ENCODE data around the gene ZNF132.
A peak's percentile ranks its signal among the peaks of the same experiment; 100 is the strongest.
"Not testable (repeated sequence)": the region's sequence is repeated elsewhere in the genome, so short reads cannot be mapped to it uniquely, and the experiment has no call there.

The ZNF132 gene

DNA sequence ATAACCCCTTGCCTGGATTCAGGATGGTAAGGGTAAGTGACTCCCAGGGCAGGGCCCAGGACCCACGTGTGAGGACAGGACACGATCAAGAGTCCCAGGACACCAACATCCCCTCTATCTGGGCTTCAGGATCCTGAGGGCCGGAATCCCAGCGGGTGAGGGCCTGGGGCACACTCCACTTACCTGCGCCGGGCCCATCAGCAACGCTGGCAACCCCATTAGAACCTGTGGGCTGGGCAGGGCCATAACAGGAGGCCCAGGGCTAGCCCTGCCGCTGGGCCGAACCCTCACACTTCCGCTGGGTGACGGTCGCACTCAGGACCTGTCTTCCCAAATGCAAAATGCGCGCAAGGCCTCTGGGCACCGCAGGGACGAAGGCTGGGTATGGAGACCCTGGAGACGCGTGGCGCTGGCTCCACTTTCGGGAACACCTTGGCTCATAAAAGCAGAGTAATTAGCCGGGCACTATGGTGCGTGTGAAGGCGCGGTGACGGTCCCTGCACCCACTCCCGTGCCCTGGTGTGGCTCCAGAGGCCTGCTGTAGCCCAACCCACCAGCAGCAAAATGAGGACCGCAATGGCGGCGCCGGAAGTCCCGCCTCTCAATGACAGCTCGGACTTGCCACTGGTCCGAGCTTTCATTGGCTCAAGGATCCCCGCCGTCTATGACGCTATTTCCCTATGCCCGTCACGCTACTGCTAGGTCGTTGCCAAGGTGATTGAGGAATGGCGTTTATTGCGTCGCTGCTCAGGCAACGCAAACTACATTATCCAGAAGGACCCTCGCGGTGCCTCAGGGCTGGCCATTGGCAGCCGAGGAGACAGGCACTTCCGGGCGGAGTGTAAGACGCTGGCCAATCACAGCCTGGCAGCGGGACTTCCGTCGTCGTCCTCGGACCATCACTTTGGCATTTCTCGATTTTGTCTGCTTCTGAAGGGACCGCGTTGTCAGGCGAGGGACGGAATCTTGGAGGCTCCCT, at the start of gene ZNF132:
ZNF132 (minus strand) TSS at position 578 of the 979 bp plus-strand sequence; CDS start at position 246, 332 bp downstream.
- peak; percentile 84 for DNase-seq (ENCODE audit: low read depth)

- not testable (repeated sequence) for DNase-seq (ENCODE audit: low read depth)
These were observed 44.4 kb upstream of the ZNF132 start for GRCh38 chr19:58484349-58484748.

GRCh38 chr19:58483776-58484175, 43.8 kb upstream of the ZNF132 start:
- DNase-seq (ENCODE audit: low read depth), result no peak

DNA sequence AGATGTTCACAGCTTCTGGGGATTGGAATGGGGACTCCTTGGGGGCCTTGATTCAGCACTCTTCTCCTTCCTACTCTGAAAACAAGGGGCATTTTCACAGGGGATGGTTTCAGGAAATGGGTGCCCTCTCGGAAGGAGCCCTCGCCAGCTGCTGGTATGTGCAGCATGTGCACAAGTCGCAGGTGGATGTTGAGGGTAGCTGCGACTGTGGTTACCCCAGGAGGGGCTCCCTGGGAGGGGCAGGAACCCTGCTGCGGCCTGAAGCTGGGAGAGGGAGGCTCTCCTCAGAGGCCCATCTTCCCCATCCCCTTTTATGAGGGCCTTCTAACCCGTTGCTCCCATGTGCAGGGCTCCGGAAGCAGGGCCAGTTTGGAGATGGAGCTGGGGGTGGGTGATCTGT, 42.4 kb upstream of the ZNF132 start:
- no peak for DNase-seq (ENCODE audit: low read depth)

DNA sequence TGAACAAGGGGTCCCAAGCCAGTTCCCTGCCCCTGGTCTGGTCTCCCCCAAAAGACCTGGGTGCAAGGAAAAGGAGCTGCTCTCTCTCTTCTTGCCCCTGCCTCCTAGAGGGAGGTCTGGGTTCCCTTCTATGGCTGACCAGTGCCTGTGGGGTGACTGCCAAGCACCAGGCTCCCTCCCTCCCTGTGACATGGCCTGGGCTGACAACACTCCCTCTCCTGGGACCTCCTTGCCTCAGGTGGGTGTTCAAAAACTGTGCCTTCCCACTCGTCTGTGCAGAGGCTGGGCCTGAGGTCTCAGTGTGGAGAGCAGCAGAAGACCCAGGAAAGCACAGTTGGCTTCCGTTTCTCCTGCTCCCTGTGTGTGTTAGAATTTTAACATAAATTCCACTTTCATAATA, 40.9 kb upstream of the ZNF132 start:
- DNase-seq (ENCODE audit: low read depth), result no peak

- no peak for DNase-seq (ENCODE audit: low read depth)
These were observed 40.5 kb upstream of the ZNF132 start for GRCh38 chr19:58480481-58480830.

GRCh38 chr19:58479736-58480480, 40.0 kb upstream of the ZNF132 start:
- DNase-seq (ENCODE audit: low read depth), result no peak

DNA sequence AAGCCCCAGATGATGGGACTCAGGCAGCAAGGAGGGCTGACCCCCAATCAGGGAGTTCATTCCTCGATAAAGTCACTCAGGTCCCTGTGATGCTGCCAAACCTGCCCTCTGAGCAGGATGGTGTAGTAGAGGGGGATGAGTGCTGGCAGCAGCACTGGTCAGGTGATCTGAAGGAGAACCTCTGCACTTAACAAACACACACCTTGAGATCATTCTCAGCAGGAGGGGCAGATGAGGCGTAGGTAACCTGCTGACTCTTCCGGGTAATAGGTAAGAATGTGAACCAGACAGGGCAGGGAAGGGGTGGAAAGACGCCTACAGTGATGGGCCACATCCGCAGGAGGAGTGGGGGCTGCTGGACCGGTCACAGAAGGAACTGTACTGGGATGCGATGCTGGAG, 39.4 kb upstream of the ZNF132 start:
- no peak for DNase-seq (ENCODE audit: low read depth)

- no peak for DNase-seq (ENCODE audit: low read depth)
These were observed 37.9 kb upstream of the ZNF132 start for GRCh38 chr19:58477871-58478270.

DNA sequence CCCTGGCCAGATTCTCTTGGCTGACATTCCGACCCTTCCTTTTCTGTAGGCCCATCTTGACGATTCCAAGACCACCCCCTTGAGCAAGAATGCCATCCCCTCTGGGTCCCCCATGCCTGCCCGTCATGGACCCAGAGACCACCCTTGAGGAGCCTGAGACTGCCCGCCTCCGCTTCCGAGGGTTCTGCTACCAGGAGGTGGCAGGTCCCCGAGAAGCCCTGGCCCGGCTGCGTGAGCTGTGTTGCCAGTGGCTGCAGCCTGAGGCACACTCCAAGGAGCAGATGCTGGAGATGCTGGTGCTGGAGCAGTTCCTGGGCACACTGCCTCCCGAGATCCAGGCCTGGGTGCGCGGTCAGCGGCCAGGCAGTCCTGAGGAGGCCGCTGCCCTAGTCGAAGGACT, 37.2 kb upstream of the ZNF132 start:
- DNase-seq (ENCODE audit: low read depth), result no peak

DNA sequence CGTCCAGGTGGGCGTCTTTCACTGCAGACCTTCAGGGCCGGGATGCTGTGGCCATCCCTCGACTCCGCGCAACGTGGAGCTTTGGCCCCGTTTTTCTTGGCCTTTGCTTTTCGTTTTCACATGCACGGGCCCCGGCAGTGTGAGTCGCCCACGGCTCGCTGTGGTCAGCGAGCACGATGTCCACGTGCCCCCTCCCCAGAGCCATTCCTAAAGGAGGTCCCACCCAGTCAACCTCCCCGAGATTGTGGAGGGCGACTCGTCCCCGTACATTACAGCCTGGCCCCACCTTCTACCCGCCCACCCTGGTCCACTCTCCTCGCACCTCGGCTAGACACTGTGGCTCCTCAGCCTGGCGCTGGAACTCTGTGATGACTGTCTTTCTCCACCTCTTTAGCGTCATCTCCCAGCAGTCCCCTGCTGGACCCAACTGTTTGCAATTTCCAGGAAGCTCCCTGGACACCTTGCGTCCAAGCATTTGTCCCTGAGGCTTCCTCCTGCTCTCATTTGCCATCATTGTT, 36.6 kb upstream of the ZNF132 start:
- DNase-seq (ENCODE audit: low read depth), result no peak

GRCh38 chr19:58475714-58476497, 36.0 kb upstream of the ZNF132 start, which contains the start of gene ZNF446:
Gene ZNF446 (plus strand): TSS chr19:58476352. CDS start chr19:58477219, 867 bp downstream.
- DNase-seq (ENCODE audit: low read depth), result peak; percentile 89

DNA sequence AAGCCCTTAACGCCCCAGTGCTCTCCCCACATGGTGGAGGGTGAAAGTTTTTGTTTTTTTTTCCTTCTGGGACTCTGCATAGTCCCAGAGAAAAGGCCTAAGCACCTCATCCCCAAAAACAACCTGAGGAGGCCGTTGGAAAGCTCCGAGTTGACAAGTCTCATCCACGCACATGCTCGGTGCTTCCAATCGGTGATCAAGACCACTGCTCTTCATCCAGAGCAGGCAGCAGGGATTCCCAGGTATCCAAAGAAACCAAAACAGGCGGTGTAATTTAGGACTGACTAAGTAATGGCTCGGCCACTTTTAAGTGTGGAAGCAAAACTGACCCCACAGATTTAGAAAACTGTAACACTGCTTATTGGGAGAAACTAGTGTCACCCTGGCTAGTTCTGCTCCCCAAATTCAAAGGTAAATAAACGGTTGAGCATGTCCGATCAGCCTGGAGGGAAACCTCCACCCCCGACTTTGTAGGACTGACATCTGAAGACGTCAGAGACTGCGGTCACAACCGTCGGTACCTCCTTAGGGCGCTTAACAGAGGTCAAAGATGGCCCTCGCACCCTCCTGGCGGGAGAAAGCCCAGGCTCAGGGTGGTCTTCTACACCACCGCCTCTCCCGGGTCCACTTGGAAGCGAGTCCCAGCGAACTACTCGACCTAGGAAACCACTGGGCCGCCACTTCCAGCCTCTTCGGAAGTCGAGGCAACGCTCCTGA, 35.2 kb upstream of the ZNF132 start:
- no peak for DNase-seq (ENCODE audit: low read depth)

DNA sequence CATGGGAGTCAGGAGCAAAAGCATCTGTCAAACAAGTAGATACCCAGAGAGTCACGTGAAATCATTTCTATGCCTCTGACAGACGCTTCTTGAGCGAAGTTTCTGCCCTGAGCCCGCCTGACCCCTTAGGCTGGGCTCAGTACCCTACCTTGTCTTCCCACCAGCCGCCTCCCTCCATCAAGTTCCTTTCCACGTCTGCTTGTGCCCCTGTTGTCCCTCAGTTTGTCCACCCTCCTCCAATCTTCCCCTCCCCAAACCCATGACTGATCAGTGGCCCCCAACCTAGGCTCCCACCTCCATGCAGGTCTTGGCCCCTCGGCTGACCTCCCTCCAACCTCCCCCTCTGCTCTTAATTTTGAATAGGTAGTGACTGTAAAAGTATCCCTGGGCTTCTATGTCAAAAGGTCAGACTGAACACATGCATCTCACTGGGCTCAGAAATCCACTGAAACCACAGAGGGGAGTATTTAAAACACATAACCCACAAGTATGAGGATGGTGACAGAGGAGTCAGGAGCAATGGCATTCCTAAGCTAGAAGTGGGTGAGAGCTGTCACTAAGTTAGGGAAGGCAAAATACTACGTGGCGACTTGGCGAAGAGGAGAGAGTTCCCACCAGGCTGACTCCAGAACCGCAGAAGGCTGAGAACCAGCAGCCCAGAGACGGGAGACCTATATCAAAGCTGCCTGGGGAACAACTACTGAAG, 34.5 kb upstream of the ZNF132 start:
- DNase-seq (ENCODE audit: low read depth), result no peak

- DNase-seq (ENCODE audit: low read depth), result no peak
These were observed 33.8 kb upstream of the ZNF132 start for GRCh38 chr19:58473775-58474174.

DNA sequence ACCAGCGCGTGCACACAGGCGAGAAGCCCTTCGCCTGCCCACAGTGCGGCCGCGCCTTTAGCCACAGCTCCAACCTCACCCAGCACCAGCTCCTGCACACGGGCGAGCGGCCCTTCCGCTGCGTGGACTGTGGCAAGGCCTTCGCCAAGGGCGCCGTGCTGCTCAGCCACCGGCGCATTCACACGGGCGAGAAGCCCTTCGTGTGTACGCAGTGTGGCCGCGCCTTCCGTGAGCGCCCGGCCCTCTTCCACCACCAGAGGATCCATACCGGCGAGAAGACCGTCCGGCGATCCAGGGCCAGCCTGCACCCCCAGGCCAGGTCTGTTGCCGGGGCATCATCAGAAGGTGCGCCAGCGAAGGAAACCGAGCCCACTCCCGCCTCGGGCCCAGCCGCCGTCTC, 31.8 kb upstream of the ZNF132 start:
- DNase-seq (ENCODE audit: low read depth), result no peak

GRCh38 chr19:58470837-58471543, 31.0 kb upstream of the ZNF132 start:
- DNase-seq (ENCODE audit: low read depth), result not testable (repeated sequence)

DNA sequence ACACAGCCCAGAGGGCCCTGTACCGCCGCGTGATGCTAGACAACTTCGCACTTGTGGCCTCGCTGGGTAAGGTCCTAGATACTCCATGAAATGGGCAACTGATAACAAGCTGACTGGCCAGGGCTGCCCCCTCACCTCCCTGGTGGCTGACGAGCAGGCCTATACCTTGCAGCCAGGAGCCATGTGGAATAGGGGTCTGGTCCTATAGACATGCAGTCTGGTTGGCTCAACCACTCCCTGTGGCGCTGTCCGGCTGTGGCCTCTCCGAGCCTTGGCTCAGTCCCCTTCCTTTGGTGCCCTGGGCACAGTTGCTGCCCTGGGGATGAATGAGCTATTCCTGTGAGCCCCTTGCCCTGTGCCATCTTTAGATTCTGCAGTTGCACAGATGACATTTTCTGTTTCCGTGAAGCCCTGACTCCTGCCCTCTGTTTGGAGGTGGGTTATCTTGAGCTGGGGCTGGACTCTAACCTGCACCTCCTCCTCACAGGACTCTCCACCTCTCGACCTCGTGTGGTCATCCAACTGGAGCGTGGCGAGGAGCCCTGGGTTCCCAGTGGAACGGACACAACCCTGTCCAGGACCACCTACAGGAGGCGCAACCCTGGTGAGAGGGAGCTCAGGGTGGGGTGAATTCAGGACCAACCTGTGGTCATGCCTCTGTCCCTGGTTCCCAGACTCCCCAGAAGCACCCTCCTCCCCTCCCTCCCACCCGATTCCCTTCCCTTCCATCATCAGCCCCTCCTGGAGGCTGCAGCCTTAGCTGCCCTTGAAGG, 29.5 kb upstream of the ZNF132 start:
- DNase-seq (ENCODE audit: low read depth), result no peak

DNA sequence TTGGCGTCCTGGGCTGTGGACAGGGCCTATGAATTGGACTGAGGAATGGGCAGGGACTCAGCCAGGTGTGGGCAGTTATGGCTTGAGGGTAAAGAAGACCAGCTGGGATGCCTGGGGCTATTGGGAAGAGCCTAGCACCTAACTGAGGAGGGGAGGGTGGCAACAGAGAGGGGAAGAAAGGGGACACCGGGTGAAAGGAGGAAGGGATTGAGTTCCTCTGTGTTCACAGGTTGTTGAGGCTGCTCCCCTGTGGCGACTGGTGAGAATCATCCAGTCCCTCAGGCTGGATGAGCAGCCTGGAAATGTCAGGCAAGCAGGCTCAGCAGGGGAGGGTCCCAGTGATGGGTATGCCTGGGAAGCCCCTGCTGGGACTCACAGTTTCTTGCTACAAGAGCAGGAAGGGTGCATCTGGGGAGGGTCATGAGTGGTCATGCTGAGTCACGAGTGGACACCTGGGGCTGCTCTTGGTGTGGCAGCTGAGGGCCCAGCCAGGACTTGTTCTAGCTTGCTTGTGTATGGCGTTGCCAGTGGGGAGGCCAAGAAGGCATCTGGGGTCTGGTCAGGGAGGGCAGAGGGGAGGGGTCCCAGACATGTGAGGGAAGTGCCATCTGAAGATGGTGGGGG, 28.4 kb upstream of the ZNF132 start:
- no peak for DNase-seq (ENCODE audit: low read depth)

All from activated T-cell treated with anti-CD3 and anti-CD28 coated beads for 1 hour (primary cell).